HL-60 (cell line): Measurements from ENCODE around the gene SPATA6L.

Source experiments
- CTCF ChIP-seq: IDR thresholded peaks from one replicate; pipeline ENCODE4 v1.5.1; 2011; ENCODE audit warnings: low read length, control low read depth, inconsistent platforms; ENCODE audit not compliant: insufficient read depth
- GABPA ChIP-seq: IDR thresholded peaks from 2 replicates; pipeline ENCODE4 v1.6.1; 2012; ENCODE audit warnings: low read depth
- POLR2AphosphoS5 ChIP-seq: IDR thresholded peaks from 2 replicates; pipeline ENCODE4 v1.6.1; 2012; ENCODE audit warnings: low read depth

- TF ChIP-seq CTCF (no peak), POLR2AphosphoS5 (no peak), GABPA (no peak)
These were observed 75.2 kb downstream of the SPATA6L start for GRCh38 chr9:4591123-4591500.
